ENCODE data around the gene CNTRL. TPM values are rescaled to one million over a fixed set of nuclear protein-coding genes. Genes with fewer than 3 reads are reported as not detected.
"Not testable (repeated sequence)": the region's sequence is repeated elsewhere in the genome, so short reads cannot be mapped to it uniquely, and the experiment has no call there.

CNTRL gene
- total RNA-seq, 4 donors from 2014 or later: 23.5 to 31.5 (median 29.6) TPM

- DNase-seq: no peak
- Histone ChIP-seq H3K36me3 (no peaks in the 10 kb centered on the region), H3K9me3 (no peaks in the 10 kb centered on the region), H3K4me3 (no peak overlapping the region), H3K27me3 (no peaks in the 10 kb centered on the region), H3K4me1 (no peaks in the 10 kb centered on the region), H3K27ac (no peak overlapping the region)
- TF ChIP-seq CTCF (IDR thresholded peaks at IDR 0.05): no peak
- no peak for TF ChIP-seq POLR2A (IDR thresholded peaks at IDR 0.05)
- intact Hi-C loops (cut with DNase I; ENCODE audit: low total_unique reads): no loop called here
Observed at GRCh38 chr9:121034529-121034928, 40.2 kb upstream of the CNTRL start.

- DNase-seq; intact Hi-C loops (cut with DNase I; ENCODE audit: low total_unique reads): not testable (repeated sequence)
Observed at GRCh38 chr9:121035717-121036116, 39.0 kb upstream of the CNTRL start.

GRCh38 chr9:121038362-121038761 is 36.4 kb upstream of the CNTRL start:
- H3K36me3 ChIP-seq: no peaks in the 10 kb centered on the region
- no peaks in the 10 kb centered on the region for H3K4me1 ChIP-seq
- TF ChIP-seq CTCF (IDR thresholded peaks at IDR 0.05): no peak
- TF ChIP-seq POLR2A (IDR thresholded peaks at IDR 0.05): no peak
- intact Hi-C loops (cut with DNase I; ENCODE audit: low total_unique reads): no loop called here
- H3K27ac ChIP-seq: no peak overlapping the region
- H3K9me3 ChIP-seq: no peaks in the 10 kb centered on the region
- H3K27me3 ChIP-seq: no peaks in the 10 kb centered on the region
- no peak for DNase-seq
- no peak overlapping the region for H3K4me3 ChIP-seq

More at GRCh38 chr9:121035717-121036116, 39.0 kb upstream of the CNTRL start:
- H3K4me1 ChIP-seq, H3K27me3 ChIP-seq, H3K4me3 ChIP-seq, H3K27ac ChIP-seq, H3K36me3 ChIP-seq, H3K9me3 ChIP-seq: not testable (repeated sequence)

- Histone ChIP-seq H3K27ac (no peak overlapping the region), H3K36me3 (no peaks in the 10 kb centered on the region), H3K4me1 (no peaks in the 10 kb centered on the region), H3K4me3 (no peak overlapping the region), H3K9me3 (no peaks in the 10 kb centered on the region), H3K27me3 (no peaks in the 10 kb centered on the region)
- TF ChIP-seq POLR2A (IDR thresholded peaks at IDR 0.05) (no peak), CTCF (IDR thresholded peaks at IDR 0.05) (no peak)
- intact Hi-C loops (cut with DNase I; ENCODE audit: low total_unique reads): no loop called here
- DNase-seq: no peak
Observed at GRCh38 chr9:121038804-121039203, 36.0 kb upstream of the CNTRL start.

GRCh38 chr9:121048175-121048574 is 26.6 kb upstream of the CNTRL start:
- H3K27me3 ChIP-seq: no peaks in the 10 kb centered on the region
- H3K9me3 ChIP-seq: no peaks in the 10 kb centered on the region
- no peaks in the 10 kb centered on the region for H3K36me3 ChIP-seq
- H3K27ac ChIP-seq: no peak overlapping the region
- no peak overlapping the region for H3K4me3 ChIP-seq
- no peak for DNase-seq
- intact Hi-C loops (cut with DNase I; ENCODE audit: low total_unique reads): no loop called here
- no peak for TF ChIP-seq CTCF (IDR thresholded peaks at IDR 0.05)
- TF ChIP-seq POLR2A (IDR thresholded peaks at IDR 0.05): no peak
- no peaks in the 10 kb centered on the region for H3K4me1 ChIP-seq

GRCh38 chr9:121048618-121049017 is 26.1 kb upstream of the CNTRL start:
- no peaks in the 10 kb centered on the region for H3K27me3 ChIP-seq
- no peaks in the 10 kb centered on the region for H3K9me3 ChIP-seq
- no peaks in the 10 kb centered on the region for H3K36me3 ChIP-seq
- TF ChIP-seq POLR2A (IDR thresholded peaks at IDR 0.05): no peak
- TF ChIP-seq CTCF (IDR thresholded peaks at IDR 0.05): no peak
- no peak overlapping the region for H3K27ac ChIP-seq
- no peaks in the 10 kb centered on the region for H3K4me1 ChIP-seq
- H3K4me3 ChIP-seq: no peak overlapping the region
- no peak for DNase-seq
- intact Hi-C loops (cut with DNase I; ENCODE audit: low total_unique reads): no loop called here
